Activated CD4-positive, alpha-beta T cell treated with anti-CD3 and anti-CD28 coated beads for 4 hours (primary cell): ENCODE measurements around the gene C1orf105.
"Not testable (repeated sequence)": the region's sequence is repeated elsewhere in the genome, so short reads cannot be mapped to it uniquely, and the experiment has no call there.

Experiments used
- DNase-seq, 2 donors: peaks; one replicate each; pipeline ENCODE4 v3.0.0-alpha.2; 2020

The C1orf105 gene, protein sequence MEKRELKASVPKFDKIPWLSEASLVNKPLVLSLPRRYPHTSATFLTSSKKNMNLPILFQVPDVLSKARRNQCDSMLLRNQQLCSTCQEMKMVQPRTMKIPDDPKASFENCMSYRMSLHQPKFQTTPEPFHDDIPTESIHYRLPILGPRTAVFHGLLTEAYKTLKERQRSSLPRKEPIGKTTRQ

DNA sequence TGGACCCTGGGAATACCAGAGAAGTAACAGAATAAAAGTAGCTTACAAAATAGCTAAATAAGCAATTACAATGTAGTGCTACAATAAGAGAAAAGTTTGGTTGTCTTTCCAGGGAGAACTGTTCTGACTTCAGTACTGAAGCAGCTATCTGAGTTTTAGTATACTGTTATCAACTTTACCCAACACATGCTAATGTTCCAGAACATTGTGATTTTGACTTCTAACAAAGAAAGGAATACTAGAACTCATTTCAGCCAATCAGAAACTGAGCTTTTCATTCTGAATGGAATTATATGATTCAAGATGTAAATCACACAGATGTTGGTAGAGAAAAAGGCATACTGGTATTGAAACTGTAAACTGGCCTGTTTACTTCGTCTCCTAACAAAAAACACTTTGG lies at the start of gene C1orf105:
Gene C1orf105, plus strand, starts transcription at position 301 of the 400 bp plus-strand sequence. CDS start 201 bp downstream, outside the sequence.
- DNase-seq = no peak

DNA sequence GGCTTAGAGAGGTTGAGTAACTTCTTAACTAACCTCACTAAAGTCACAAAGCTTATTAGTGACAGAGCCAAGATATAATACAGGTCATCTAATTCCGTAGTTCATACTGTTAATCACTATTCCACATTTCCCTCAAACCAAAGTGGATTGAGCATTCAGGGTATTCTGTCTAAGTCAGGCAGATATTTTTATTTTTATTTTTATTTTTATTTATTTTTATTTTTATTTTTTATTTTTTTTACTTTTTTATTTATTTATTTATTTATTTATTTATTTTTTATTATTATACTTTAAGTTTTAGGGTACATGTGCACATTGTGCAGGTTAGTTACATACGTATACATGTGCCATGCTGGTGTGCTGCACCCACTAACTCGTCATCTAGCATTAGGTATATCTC lies 48.8 kb upstream of the C1orf105 start:
- not testable (repeated sequence) for DNase-seq

DNA sequence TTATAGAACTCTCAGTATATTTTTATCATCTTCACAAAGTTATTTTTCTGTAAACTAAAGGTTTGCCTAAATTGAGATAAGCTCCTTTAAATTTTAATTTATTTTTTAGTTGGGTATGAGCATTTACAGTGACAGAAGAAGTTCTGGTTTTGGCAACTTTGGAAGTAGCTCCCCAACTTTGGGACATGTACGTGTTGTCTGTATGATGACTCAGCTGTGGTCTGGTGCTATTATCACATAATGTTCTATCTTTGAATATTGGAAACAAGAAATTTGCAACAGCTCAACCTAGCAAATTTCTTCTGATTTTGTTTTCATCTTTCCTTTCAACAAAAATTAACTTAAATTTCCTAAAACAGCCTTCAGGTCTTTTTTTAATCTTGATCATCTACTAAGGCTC lies 46.6 kb upstream of the C1orf105 start:
- DNase-seq = no peak

DNA sequence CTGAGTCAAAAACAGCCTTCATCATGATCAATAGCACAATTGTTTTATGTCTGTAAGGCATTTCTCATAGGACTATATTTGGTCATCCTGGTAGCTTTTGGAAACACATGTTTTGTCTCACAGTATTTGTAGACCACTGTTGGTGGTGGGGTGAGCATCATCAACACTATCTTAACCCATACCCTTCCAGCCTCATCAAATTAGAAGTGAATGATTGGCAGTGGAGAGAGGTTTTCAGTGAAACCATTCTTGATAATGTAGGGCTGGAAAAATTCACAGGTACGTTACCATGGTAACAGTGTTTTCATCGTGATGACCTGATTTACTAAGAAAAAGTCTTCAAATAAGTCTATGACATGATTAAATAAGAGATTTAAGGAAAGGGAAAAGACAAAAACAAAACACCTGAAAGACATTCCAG lies 45.3 kb upstream of the C1orf105 start:
- no peak for DNase-seq

DNA sequence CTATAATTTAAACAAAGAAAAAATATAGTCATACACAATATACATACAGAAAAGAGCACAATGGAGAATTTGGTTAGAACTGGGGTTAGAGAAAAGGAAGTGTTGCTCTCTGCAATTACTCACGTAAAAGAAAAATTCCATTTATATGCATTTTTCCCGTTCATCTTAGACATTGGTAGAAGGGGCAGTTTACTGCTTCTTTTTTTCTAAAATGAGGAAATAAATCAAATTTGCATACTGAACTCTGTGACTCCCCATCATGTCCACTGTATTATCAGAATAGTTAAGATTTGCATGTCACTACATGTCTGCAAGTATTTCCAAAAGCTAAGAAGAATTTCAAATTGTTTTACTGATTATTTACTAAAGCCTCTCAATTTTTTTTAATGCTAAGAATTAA lies 44.1 kb upstream of the C1orf105 start:
- DNase-seq = no peak

DNA sequence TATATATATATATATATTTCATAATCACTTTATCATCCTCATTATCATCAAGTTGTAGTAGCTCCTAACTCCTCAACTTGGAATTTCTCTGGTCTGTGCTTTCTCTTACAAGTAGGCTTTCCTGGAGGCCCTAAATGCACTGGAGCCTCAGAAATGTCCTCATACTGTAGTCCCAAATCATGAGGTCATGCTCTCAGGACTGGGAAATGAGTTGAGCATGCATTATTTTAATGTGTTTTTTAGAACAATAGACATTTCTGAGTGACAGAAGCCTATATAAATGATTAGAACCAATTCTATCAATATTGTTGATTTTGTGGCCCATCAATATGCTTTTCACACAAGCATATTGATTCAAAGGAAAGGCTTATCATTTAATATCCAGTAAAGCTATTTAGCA lies 42.9 kb upstream of the C1orf105 start:
- DNase-seq = no peak

DNA sequence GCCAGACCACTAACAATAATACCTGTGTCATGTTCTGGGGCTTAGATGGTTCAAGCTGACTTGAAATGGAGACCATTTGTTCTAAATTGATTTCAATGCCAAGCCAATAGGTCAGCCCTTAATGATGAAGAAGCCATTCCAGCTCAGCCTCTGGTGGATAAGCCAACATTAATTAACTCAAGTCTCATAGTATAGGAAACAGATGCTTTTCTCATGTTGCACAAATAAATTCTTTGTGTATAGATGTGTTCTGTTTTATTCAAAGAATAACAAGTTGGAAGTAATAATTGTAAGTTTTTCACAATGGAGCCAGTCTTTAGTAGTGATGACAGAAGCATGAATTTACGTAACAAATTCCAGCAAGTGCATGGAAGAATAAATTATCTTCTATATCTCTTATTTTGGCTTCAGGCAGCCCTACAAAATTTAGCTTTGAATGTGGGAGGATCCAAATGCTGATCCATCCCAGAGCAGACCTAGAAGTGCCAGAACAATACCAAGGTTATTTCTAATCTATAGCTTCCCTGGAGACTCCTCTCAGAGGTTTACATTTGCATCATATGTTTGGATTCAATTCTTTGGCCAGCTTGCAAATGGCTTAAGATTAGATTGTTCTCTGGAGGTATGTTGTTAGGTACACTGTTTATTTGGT lies 42.2 kb upstream of the C1orf105 start:
- no peak for DNase-seq

DNA sequence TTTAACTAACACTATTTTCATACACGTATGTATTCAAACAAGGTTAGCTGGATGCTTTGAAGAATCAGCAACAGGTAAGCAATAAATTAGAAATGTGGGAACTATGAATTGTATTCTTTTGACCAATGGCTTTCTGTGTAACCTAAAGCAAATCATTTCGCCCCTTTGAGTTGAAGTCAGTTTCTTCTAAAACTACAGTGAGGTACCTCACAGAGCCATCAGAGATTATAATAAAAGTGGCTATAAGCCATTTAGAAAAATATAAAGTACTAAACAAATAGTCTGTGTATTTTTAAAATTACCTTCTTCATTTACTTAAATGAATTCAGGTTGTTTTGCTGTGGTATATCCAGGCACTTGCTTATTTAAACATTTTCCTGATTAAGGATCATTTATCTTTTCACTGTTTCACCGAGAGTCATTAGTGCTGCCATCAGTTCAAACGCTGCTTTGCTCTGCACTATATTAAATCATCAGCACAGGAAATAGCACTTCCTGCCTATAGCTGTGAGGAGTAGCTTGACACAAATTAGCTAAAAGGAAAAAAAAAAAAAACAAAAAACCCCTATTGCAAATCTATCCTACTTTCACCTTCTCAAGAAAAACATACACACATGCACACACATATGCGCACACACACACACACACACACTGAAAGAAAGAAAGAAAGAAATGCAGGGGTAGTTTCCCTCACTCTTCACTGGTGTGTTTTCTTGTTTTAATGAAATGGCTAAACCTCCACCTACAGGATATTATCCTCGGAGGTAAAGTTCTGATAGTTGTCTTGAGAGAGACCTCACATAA lies 39.8 kb upstream of the C1orf105 start:
- DNase-seq = peak; percentile 46 to 60

DNA sequence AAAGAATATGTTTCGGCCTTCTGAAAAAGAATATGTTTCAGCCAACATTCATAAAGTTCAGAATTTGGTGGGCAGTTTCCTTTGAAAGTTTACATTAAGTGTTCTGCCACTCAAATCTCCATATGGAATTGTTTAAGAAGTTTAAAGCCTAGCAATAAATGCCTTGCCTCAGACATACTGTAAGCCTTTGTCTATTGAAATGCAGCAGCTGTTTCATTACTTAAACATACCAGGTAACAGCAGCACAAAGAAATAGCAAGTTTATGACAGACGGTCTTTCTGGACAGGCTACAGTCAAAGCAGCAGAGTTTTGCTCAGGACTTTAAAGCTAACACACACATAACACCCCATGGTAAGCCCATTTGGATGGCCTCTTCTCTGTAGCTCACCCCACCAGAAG lies 38.5 kb upstream of the C1orf105 start:
- DNase-seq = no peak

DNA sequence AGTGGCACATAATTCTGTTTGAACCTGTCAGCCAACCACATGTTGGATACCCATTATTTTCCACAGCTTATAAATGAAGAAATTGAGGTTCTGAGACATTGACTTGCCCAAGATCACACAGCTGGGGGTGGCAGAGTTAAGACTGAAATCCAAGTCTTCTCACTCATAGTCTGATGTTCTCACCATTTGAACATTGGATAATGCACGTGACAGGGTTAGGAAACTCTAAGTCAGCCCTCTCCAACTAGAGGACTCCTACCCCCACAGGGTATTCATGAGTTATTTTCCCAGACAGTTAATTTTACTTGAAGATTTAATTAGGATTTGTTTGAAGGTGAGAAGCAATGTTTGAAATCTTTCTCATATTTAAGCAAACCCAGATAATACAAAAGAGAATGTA lies 38.1 kb upstream of the C1orf105 start:
- no peak for DNase-seq

DNA sequence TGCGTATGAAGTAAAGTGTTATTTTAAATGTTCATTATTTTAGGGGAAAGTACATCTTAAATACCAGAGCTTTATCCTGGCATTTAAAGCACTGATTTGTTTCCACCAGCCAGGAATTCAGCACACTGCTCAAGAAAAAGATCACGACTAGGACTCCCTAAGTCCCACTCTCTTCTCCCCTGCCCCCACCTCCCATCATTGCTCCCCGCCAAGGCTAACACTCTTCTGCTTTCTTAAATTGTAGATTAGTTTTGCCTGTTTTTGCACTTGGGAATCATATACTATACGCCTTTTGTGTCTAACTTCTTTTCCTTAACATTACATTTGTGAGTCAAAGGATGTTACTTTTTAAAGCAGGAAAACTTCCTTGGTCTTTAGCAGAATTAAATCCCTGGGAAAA lies 37.5 kb upstream of the C1orf105 start:
- no peak for DNase-seq

DNA sequence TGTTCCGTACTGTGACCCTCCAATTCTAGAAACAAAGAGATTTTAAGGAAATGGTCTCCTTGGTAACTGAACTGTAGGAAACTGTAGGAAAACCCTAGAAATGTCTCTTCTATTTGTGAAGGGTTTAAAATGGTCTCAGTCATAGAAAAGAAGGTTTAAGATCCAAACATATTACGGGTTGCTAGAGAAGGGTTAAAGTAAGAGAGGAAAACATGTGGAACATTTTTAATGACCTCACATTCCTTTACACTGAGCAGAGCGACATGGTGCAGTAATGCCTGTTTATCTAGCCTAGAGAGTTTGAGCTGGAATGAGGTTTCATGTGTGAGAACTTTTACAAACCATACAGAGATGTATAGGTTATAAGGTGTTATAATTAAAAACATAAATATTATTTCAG lies 36.9 kb upstream of the C1orf105 start:
- DNase-seq = no peak

DNA sequence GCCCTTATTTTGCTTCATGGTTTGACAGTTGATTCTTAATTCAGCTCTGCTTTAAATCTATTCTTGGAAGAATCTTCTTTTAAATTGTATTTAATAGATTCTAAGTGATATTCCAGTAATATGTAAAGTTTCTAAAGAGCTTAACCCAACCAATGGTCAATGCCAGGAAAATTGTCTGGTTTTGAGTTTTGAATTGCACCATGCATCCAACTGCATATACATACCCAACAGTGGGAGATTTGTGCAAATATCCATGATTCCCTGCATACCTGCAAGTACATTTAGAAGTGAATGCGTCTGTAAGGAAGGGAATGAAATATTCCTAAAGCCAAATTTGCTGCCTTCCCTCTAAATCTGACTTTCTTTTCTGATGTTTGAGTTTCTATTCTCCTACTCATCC lies 35.8 kb upstream of the C1orf105 start:
- DNase-seq = no peak

DNA sequence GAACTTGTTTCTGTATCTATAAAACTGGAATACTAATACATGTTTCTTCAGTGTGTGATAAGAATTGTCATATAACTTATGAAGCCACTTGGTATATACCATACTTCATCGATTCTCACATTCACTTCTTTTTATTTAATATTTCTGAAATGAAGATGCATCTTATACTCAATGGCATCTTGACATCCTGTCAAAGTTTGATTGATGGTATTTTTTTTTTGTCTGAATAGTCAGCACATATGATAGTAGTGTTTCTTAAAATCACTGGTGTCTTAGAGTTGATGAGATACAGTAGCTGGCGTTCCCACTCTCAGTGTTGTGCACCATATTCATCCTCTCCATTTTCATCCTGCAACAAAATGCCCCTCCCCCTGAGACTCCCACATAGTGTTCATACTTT lies 34.4 kb upstream of the C1orf105 start:
- no peak for DNase-seq

DNA sequence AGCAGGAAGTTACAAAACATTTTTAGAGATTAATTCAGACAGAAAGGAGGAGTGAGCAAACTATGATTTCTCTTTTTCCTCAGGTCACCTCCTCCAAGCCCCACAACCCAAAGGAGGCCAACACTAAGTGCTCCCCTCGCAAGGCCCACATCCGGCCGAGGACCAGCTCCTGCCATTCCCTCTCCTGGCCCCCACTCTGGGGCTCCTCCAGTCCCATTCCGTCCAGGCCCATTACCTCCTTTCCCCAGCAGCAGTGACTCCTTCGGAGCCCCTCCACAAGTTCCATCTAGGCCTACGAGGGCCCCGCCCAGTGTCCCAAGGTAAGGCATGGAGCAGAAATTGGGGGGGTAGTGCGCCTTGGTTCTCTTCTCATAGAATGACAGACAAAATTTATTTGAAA lies 32.0 kb upstream of the C1orf105 start:
- DNase-seq = no peak

DNA sequence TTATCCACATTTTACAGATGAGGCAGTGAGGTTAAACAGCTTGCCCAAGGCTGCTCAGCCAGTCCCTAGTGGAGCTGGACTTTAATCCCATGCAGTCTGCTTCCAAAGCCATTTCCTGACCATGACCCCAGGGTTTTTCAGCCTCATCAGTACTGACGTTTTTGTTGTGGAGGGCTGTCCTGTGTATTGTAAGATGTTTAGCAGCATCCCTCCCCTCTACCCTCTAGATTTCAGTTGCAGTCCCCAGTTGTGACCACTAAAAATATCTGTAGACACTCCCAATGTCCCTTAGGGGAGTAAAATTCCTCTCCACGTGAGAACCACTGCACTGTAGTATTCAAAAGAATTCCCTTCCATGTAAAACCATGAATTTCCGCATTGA lies 30.2 kb upstream of the C1orf105 start:
- no peak for DNase-seq

DNA sequence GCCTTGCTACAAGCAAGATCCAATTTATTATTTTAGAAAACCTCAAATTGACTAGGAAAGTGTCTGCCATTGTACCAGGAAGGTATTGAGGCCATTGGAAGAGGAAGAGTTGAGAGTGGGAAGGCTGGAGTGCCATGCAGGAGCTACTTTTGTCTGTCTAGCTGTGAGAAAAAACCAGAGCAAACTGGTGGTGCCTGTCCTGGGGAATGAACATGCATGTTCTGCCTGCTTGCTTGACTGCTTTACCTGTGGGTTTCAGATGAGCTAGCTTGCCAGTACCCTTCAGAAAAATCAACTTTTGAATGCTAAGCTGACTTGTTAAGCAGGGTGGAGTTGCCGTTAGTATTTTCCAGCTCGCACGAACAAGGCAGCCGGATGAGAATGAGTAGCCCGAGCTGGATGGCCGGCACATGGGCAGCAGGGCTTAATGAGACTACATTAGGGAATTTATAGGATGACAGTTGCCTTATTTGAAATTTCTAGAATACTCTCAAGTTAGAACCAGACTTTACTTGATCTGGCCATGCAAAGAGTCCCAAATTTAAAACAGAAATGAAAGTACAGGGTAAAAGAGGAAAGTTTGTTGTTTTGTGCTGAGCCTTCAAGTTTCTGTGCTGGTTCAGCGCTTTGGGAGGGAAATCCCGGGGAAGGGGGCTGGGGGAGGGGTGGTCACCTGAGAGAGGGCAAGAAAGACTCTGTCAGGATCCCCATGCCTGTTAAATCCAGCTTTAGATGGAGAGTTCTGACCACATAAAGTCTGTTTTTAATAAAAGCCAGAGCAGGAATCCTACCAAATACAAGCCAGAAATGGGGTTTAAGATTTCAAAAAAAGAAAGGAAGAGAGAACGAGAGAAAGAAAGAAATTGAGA lies 29.6 kb upstream of the C1orf105 start:
- DNase-seq = no peak

DNA sequence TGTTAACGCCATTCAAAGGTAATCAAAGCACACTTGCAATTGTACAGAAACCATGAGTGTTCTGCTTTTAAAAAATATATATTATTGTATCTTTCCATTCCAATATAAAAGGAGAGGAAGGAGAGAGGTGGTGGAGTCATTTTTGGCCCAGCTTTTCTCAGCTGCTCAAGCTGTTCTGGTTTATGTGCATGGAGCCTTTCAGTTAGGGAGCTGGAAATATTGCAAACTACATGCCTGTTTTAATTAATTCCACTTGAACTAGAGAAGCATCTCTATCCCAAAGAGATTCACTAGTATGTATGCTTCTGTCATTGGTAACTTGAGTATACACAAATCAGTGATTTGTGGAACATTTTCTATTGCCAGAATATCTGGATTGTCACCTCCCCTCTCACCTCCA lies 28.5 kb upstream of the C1orf105 start:
- no peak for DNase-seq

DNA sequence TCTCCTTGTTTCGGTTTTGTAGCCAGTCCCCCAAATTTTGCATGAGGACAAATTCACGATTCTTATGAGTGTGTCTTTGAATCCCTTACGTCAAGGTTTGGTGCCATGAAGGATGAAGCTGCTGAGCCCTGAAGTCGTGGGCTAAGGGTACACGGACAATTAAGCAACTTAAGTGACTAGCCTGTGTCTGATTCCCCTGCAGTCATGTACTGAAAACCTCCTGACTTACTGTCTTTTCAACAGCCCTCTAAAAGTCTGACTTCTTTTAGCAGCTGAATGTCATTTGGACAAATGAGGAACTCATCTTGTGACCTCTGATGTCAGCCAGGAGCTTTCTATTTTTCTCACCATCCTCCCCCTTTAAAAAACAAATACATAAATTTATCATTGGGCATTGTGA lies 27.1 kb upstream of the C1orf105 start:
- DNase-seq = no peak

DNA sequence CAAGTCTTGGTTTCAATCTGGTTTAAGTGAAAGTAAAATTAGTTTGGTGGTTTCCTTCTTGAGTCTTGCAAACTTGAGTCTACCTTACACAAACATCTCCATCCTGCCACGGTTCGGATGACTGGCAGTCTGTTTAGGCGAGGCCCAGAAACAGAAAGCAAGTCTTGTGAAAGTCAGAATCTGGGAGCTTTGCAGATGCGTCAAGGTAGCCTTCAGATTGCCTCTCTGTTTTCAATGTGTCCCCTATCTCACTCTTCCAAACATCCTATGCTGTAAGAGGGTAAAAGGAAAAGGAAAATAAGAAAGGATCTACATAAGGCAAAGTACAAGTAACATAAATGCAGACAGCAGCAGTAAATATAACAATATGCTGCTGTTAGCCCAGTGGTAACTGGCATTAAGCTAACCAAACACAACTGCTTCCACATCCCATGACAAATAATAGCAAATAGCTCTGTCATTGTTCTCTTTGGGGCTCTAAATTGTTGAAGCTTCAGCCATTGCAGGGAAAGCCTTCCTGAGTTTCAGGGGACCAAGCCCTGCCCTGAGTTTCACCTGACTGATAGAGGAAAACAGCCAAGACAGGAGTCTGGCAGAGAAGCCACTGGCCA lies 26.2 kb upstream of the C1orf105 start:
- peak; percentile 64 to 66 for DNase-seq

DNA sequence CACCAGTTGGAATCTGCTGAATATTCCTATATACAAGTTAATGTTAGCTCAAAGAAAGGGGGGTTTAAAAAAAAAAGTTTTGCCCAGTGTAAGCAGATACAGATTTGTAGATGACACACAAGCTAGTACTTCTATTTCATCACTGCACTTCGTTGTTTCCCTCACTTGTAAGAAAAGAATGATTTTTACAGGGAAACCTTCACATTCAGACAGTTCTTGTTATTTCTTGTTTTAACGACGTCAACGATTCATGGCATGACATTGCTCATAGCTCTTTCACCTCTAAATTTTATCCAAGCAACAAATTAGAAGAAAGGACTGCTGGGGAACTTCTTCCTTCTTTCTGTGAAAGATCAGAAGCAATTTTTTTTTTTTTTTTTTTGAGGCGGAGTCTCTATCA lies 25.7 kb upstream of the C1orf105 start:
- no peak for DNase-seq

DNA sequence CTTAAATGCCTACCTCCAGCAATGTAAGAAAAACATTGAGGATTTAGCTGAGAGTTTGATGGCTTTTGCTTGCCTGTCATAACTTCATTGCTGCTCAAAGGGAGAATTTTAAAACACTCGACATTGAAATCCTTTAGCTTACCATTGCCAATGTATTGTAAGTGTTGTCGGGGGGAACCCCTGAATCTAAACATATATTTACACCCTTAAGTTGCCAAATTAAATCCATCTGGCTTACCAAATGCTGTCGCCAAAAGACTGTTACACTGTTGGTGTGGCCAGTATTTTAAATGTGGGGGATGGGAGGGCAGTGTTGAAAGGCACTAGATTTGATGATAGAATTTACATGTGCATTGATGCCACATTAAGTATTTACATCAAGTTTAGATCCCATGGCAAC lies 24.9 kb upstream of the C1orf105 start:
- no peak for DNase-seq

DNA sequence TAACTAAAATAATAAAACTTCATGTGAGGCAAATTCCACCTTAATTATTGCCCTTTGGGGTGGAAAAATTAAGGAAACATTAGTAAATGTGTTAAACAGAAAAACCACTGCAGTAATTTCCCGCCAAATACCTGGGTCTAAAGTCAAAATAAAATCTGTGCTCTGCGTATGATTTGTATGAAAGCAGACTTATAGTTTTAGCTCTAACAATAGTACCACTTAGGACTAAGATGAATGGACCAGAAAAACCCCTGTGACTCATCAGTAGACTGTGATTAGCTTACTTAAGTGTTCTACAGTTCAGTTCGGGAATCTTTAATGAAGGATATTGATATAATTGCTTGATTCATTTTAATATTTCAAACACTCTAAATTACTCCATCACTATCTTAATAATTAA lies 23.3 kb upstream of the C1orf105 start:
- DNase-seq = no peak
